BLaER1 (cell line): Measurements from ENCODE around the gene SLC26A5.
A peak's percentile ranks its signal among the peaks of the same experiment; 100 is the strongest.
"Not testable (repeated sequence)": the region's sequence is repeated elsewhere in the genome, so short reads cannot be mapped to it uniquely, and the experiment has no call there.

Experiments
- H3K27ac ChIP-seq: shearing (Covaris generic); formaldehyde crosslinking; 2 replicates; pipeline ENCODE4 v1.8.1; 2022
- H3K27me3 ChIP-seq: shearing (Covaris generic); formaldehyde crosslinking; 2 replicates; pipeline ENCODE4 v1.8.1; 2022
- H3K36me3 ChIP-seq: shearing (Covaris generic); formaldehyde crosslinking; 2 replicates; pipeline ENCODE4 v1.8.1; 2022
- H3K4me1 ChIP-seq: shearing (Covaris generic); formaldehyde crosslinking; 2 replicates; pipeline ENCODE4 v1.8.1; 2022
- H3K4me2 ChIP-seq: shearing (Covaris generic); formaldehyde crosslinking; 2 replicates; pipeline ENCODE4 v1.8.1; 2022
- H3K4me3 ChIP-seq: shearing (Covaris generic); formaldehyde crosslinking; 2 replicates; pipeline ENCODE4 v1.8.1; 2022
- H3K9ac ChIP-seq: shearing (Covaris generic); formaldehyde crosslinking; 2 replicates; pipeline ENCODE4 v1.8.1; 2022
- H3K9me3 ChIP-seq: shearing (Covaris generic); formaldehyde crosslinking; 2 replicates; pipeline ENCODE4 v1.8.1; 2022
- H4K20me1 ChIP-seq: shearing (Covaris generic); formaldehyde crosslinking; 2 replicates; pipeline ENCODE4 v1.8.1; 2022
- Cebpa-rat ChIP-seq: shearing (Covaris generic); IDR thresholded peaks from 2 replicates; pipeline ENCODE4 v1.8.1; 2022

SLC26A5 gene

GRCh38 chr7:103446049-103446520 is at the start of gene SLC26A5:
Gene SLC26A5 (minus strand): TSS chr7:103446207. CDS start chr7:103421514, 24,693 bp downstream.
- peaks cover 50% of the 10 kb centered on the region for H3K27me3 ChIP-seq
- peaks cover 11% of the 10 kb centered on the region for H3K4me1 ChIP-seq
- peak within 1 kb of the TSS; percentile 68 for H3K4me2 ChIP-seq
- no peak within 1 kb of the TSS for H3K27ac ChIP-seq
- H3K4me3 ChIP-seq = peak within 1 kb of the TSS; percentile 54
- no peaks in the 10 kb centered on the region for H3K36me3 ChIP-seq
- peaks cover 27% of the 10 kb centered on the region for H4K20me1 ChIP-seq
- no peak within 1 kb of the TSS for H3K9ac ChIP-seq
- TF ChIP-seq Cebpa-rat = no peak
- H3K9me3 ChIP-seq = peaks cover 5% of the 10 kb centered on the region; the same call in 1 of the 2 replicates

GRCh38 chr7:103487419-103487818 is 41.4 kb upstream of the SLC26A5 start:
- Histone ChIP-seq H3K4me1 (no peaks in the 10 kb centered on the region), H3K4me2 (no peak overlapping the region), H3K27ac (no peak overlapping the region), H3K4me3 (no peak overlapping the region), H4K20me1 (no peaks in the 10 kb centered on the region), H3K9me3 (no peaks in the 10 kb centered on the region), H3K36me3 (no peaks in the 10 kb centered on the region), H3K27me3 (no peaks in the 10 kb centered on the region), H3K9ac (no peak overlapping the region)
- no peak for TF ChIP-seq Cebpa-rat

- H3K4me2 ChIP-seq, H3K4me1 ChIP-seq, H3K4me3 ChIP-seq, H3K27me3 ChIP-seq, H3K9ac ChIP-seq, H3K9me3 ChIP-seq, H4K20me1 ChIP-seq, H3K36me3 ChIP-seq, H3K27ac ChIP-seq: not testable (repeated sequence)
These were observed 40.9 kb upstream of the SLC26A5 start for GRCh38 chr7:103486873-103487272.

GRCh38 chr7:103480771-103481170 is 34.8 kb upstream of the SLC26A5 start:
- Histone ChIP-seq H4K20me1 (no peaks in the 10 kb centered on the region), H3K36me3 (no peaks in the 10 kb centered on the region), H3K27ac (no peak overlapping the region), H3K27me3 (no peaks in the 10 kb centered on the region), H3K9me3 (no peaks in the 10 kb centered on the region), H3K9ac (no peak overlapping the region), H3K4me2 (no peak overlapping the region), H3K4me1 (no peaks in the 10 kb centered on the region), H3K4me3 (no peak overlapping the region)
- no peak for TF ChIP-seq Cebpa-rat

- no peaks in the 10 kb centered on the region for H3K9me3 ChIP-seq
- no peaks in the 10 kb centered on the region for H3K27me3 ChIP-seq
- no peak overlapping the region for H3K27ac ChIP-seq
- no peak overlapping the region for H3K4me3 ChIP-seq
- no peak for TF ChIP-seq Cebpa-rat
- no peak overlapping the region for H3K9ac ChIP-seq
- no peaks in the 10 kb centered on the region for H3K36me3 ChIP-seq
- H3K4me1 ChIP-seq = no peaks in the 10 kb centered on the region
- H4K20me1 ChIP-seq = no peaks in the 10 kb centered on the region
- no peak overlapping the region for H3K4me2 ChIP-seq
These were observed 28.9 kb upstream of the SLC26A5 start for GRCh38 chr7:103474956-103475355.

GRCh38 chr7:103469095-103469948 is 23.3 kb upstream of the SLC26A5 start:
- H3K4me3 ChIP-seq = no peak overlapping the region
- no peaks in the 10 kb centered on the region for H4K20me1 ChIP-seq
- H3K9ac ChIP-seq = no peak overlapping the region
- no peak for TF ChIP-seq Cebpa-rat
- no peak overlapping the region for H3K27ac ChIP-seq
- no peak overlapping the region for H3K4me2 ChIP-seq
- no peaks in the 10 kb centered on the region for H3K4me1 ChIP-seq
- no peaks in the 10 kb centered on the region for H3K36me3 ChIP-seq
- no peaks in the 10 kb centered on the region for H3K27me3 ChIP-seq
- no peaks in the 10 kb centered on the region for H3K9me3 ChIP-seq

GRCh38 chr7:103466814-103467213 is 20.8 kb upstream of the SLC26A5 start:
- H3K4me2 ChIP-seq = no peak overlapping the region
- no peak overlapping the region for H3K4me3 ChIP-seq
- no peaks in the 10 kb centered on the region for H3K9me3 ChIP-seq
- no peaks in the 10 kb centered on the region for H3K27me3 ChIP-seq
- H3K36me3 ChIP-seq = no peaks in the 10 kb centered on the region
- TF ChIP-seq Cebpa-rat = no peak
- H3K9ac ChIP-seq = no peak overlapping the region
- no peak overlapping the region for H3K27ac ChIP-seq
- no peaks in the 10 kb centered on the region for H4K20me1 ChIP-seq
- no peaks in the 10 kb centered on the region for H3K4me1 ChIP-seq

GRCh38 chr7:103462358-103462757 is 16.4 kb upstream of the SLC26A5 start:
- no peak overlapping the region for H3K9ac ChIP-seq
- H3K4me1 ChIP-seq = no peaks in the 10 kb centered on the region
- no peak overlapping the region for H3K27ac ChIP-seq
- H3K4me3 ChIP-seq = no peak overlapping the region
- H3K9me3 ChIP-seq = peaks cover 2% of the 10 kb centered on the region; the same call in 1 of the 2 replicates
- no peaks in the 10 kb centered on the region for H3K36me3 ChIP-seq
- no peak for TF ChIP-seq Cebpa-rat
- no peak overlapping the region for H3K4me2 ChIP-seq
- no peaks in the 10 kb centered on the region for H4K20me1 ChIP-seq
- H3K27me3 ChIP-seq = no peaks in the 10 kb centered on the region

- H3K36me3 ChIP-seq = no peaks in the 10 kb centered on the region
- no peak for TF ChIP-seq Cebpa-rat
- H3K9me3 ChIP-seq = peaks cover 5% of the 10 kb centered on the region; the same call in 1 of the 2 replicates
- H4K20me1 ChIP-seq = peaks cover 27% of the 10 kb centered on the region
- H3K4me2 ChIP-seq = no peak overlapping the region
- H3K27me3 ChIP-seq = peaks cover 50% of the 10 kb centered on the region
- no peak overlapping the region for H3K9ac ChIP-seq
- no peak overlapping the region for H3K4me3 ChIP-seq
- peaks cover 11% of the 10 kb centered on the region for H3K4me1 ChIP-seq
- H3K27ac ChIP-seq = no peak overlapping the region
These were observed 1.3 kb upstream of the SLC26A5 start for GRCh38 chr7:103447073-103447960.
